ENCODE measurements around the gene DNAL1.

DNA sequence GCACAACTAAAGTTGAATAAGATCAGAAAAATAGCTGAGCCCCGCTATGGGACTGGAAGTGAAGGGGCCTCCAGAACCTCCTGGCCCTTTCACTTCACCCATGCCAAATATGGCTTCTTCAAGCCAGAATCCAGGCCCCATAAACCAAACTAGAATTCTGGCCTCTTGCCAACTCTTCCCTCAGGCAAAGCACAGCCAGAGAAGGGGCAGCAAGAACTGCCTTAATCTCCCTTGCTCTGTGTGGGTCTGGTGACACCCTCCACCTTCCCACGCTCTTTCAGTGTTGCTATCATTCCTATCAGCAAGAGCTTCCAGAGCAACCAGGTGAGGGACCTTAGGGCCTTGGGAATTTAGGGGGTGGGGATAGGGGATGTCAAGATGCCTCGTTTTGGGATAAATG, 72.5 kb downstream of the DNAL1 start:
- peak; percentile 40; the same call in 1 of the 2 replicates for TF ChIP-seq GATA2 (IDR thresholded peaks at IDR 0.05; ENCODE audit: low read depth, low read length)
- TF ChIP-seq GATA3 (IDR thresholded peaks at IDR 0.05; ENCODE audit: low read depth, low read length) = no peak

All from SH-SY5Y (cell line).